Progenitor cell of endocrine pancreas (in vitro differentiated cells): ENCODE measurements around the gene BPGM. TPM values are rescaled to one million over a fixed set of nuclear protein-coding genes. Genes with fewer than 3 reads are reported as not detected.

ENCODE experiments used
- DNase-seq: peaks from one replicate; pipeline ENCODE4 v3.0.0; 2021; ENCODE audit warnings: low spot score; ENCODE audit not compliant: unreplicated experiment
- H3K27ac Mint-ChIP-seq: 2 replicates; pipeline ENCODE4 v1.8.0; 2021; ENCODE audit warnings: mild to moderate bottlenecking, moderate library complexity, mixed read lengths
- H3K27me3 Mint-ChIP-seq: 2 replicates; pipeline ENCODE4 v1.8.0; 2021; ENCODE audit warnings: mixed read lengths
- H3K36me3 Mint-ChIP-seq: 2 replicates; pipeline ENCODE4 v1.8.0; 2022; ENCODE audit warnings: mixed read lengths; ENCODE audit not compliant: insufficient read depth
- H3K4me1 Mint-ChIP-seq: 2 replicates; pipeline ENCODE4 v1.8.0; 2021; ENCODE audit warnings: low read depth, mixed read lengths
- H3K4me3 Mint-ChIP-seq: 2 replicates; pipeline ENCODE4 v1.8.0; 2021; ENCODE audit warnings: low read depth, mild to moderate bottlenecking, moderate library complexity, mixed read lengths
- H3K9me3 Mint-ChIP-seq: 2 replicates; pipeline ENCODE4 v1.8.0; 2021; ENCODE audit warnings: low read depth, mixed read lengths
- CTCF ChIP-seq: fragments of 200-600 bp; sonication (generic); IDR thresholded peaks from one replicate; pipeline ENCODE4 v1.5.0; 2021; ENCODE audit warnings: antibody characterized with exemption, mild to moderate bottlenecking; ENCODE audit not compliant: unreplicated experiment
- total RNA-seq: library from RNA; stranded (reverse); gene quantifications from 2 replicates; pipeline ENCODE4 v1.2.1, GENCODE V29; 2021

Gene BPGM
- total RNA-seq, 1 donor from 2014 or later: 22.8 TPM

DNA sequence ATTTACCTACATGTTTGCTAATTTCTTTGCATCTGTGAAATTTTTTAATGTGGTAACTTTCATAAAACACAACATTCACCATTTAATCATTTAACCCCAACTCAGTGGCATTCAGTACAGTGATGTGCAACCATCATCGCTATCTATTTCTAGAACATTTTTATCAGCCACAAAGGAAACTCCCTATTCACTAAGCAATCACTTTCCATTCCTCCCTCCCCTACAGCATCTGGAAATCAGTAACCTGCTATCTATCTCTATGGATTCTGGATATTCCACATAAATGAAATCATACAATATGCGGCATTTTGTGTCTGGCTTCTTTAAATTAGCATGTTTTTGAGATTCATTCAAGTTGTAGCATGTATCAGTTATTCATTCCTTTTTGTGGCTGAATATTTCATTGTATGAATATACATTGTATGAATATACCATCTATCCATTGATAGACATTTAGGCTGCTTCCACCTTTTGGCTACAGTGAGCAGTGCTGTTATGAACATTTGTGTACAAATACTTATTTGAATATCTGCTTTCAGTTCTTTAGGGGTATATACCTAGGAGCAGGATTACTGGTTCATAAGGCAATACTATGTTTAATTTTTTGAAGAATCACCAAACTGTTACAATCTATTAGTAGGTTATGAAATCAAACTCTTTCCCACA is 19.4 kb upstream of the BPGM start:
- no peak overlapping the region for H3K27ac Mint-ChIP-seq
- H3K27me3 Mint-ChIP-seq: peaks cover 29% of the 10 kb centered on the region
- no peaks in the 10 kb centered on the region for H3K9me3 Mint-ChIP-seq
- no peak overlapping the region for H3K4me3 Mint-ChIP-seq
- DNase-seq: no peak
- no peaks in the 10 kb centered on the region for H3K4me1 Mint-ChIP-seq
- H3K36me3 Mint-ChIP-seq: no peaks in the 10 kb centered on the region
- TF ChIP-seq CTCF: no peak

DNA sequence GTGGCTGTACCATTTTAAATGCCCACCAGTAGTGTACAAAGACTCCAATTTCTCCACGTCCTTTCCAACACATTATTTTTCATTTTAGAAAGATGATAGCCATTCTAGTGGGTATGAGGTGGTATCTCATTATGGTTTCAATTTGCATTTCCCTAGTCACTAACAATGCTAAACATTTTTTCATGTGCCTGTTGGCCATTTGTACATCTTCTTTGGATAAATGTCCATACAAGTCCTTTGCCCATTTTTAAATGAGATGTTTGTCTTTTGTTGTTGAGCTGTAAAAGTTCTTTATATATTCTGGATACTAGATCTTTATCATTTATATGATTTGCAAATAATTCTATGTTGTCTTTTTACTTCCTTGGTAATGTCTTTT is 18.9 kb upstream of the BPGM start:
- Mint-ChIP-seq H3K4me3 (no peak overlapping the region), H3K27me3 (peaks cover 28% of the 10 kb centered on the region), H3K27ac (no peak overlapping the region), H3K4me1 (no peaks in the 10 kb centered on the region), H3K9me3 (no peaks in the 10 kb centered on the region), H3K36me3 (no peaks in the 10 kb centered on the region)
- no peak for TF ChIP-seq CTCF
- DNase-seq: no peak

GRCh38 chr7:134629445-134629844 is 17.2 kb upstream of the BPGM start:
- peaks cover 28% of the 10 kb centered on the region for H3K27me3 Mint-ChIP-seq
- DNase-seq: no peak
- H3K9me3 Mint-ChIP-seq: no peaks in the 10 kb centered on the region
- no peaks in the 10 kb centered on the region for H3K4me1 Mint-ChIP-seq
- H3K27ac Mint-ChIP-seq: no peak overlapping the region
- TF ChIP-seq CTCF: no peak
- H3K36me3 Mint-ChIP-seq: no peaks in the 10 kb centered on the region
- H3K4me3 Mint-ChIP-seq: no peak overlapping the region

- no peak for DNase-seq
- no peak overlapping the region for H3K27ac Mint-ChIP-seq
- peaks cover 24% of the 10 kb centered on the region for H3K27me3 Mint-ChIP-seq
- H3K9me3 Mint-ChIP-seq: no peaks in the 10 kb centered on the region
- TF ChIP-seq CTCF: no peak
- no peaks in the 10 kb centered on the region for H3K4me1 Mint-ChIP-seq
- H3K4me3 Mint-ChIP-seq: no peak overlapping the region
- no peaks in the 10 kb centered on the region for H3K36me3 Mint-ChIP-seq
Observed at GRCh38 chr7:134630237-134630636, 16.4 kb upstream of the BPGM start.

- no peak for TF ChIP-seq CTCF
- peaks cover 21% of the 10 kb centered on the region for H3K27me3 Mint-ChIP-seq
Observed at GRCh38 chr7:134630893-134631292, 15.8 kb upstream of the BPGM start.

More at GRCh38 chr7:134630893-134631292, 15.8 kb upstream of the BPGM start:
- Mint-ChIP-seq H3K9me3 (no peaks in the 10 kb centered on the region), H3K36me3 (no peaks in the 10 kb centered on the region), H3K4me3 (no peak overlapping the region), H3K4me1 (no peaks in the 10 kb centered on the region), H3K27ac (no peak overlapping the region)
- DNase-seq: no peak
